GM12873 (cell line): ENCODE results near the gene CREB5.

Experiments
- TF ChIP-seq, protein P1 (sequence below): IDR thresholded peaks from 2 replicates; pipeline ENCODE4 v1.5.1; 2012; ENCODE audit warnings: low read depth, mild to moderate bottlenecking, moderate library complexity, low read length, control low read depth; ENCODE audit not compliant: insufficient read depth; ENCODE audit errors: missing control alignments

The CREB5 gene

DNA sequence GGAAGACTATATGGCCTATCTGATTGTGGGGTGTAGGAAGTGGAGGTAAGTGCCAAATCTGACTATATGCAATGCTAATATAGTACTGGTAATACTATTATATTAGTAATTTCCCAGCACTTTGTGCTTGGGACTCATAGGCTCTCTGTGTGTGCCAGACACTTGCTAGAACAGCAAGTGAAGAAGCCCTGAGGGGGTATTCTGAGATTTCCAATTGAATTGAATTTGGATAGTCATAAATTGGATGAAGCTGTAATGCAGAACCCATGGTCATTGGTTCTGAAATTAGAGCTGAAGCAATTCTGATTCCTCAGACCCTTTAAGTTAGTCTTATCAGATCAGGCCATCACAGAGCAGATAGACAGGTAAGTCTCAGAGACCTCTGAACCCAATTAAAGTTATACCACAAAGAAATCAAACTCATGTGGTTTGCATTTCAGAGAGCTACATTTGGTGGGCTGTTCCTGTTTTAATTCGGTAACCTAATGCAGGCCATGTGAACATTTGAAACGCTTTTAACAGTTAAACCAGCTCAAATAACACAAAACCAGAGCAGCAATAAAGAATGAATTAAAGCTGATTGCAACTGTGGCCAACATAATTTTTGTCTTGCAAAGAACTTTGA is 179.5 kb downstream of the CREB5 start:
- TF ChIP-seq, protein P1, sequence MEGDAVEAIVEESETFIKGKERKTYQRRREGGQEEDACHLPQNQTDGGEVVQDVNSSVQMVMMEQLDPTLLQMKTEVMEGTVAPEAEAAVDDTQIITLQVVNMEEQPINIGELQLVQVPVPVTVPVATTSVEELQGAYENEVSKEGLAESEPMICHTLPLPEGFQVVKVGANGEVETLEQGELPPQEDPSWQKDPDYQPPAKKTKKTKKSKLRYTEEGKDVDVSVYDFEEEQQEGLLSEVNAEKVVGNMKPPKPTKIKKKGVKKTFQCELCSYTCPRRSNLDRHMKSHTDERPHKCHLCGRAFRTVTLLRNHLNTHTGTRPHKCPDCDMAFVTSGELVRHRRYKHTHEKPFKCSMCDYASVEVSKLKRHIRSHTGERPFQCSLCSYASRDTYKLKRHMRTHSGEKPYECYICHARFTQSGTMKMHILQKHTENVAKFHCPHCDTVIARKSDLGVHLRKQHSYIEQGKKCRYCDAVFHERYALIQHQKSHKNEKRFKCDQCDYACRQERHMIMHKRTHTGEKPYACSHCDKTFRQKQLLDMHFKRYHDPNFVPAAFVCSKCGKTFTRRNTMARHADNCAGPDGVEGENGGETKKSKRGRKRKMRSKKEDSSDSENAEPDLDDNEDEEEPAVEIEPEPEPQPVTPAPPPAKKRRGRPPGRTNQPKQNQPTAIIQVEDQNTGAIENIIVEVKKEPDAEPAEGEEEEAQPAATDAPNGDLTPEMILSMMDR: no peak

DNA sequence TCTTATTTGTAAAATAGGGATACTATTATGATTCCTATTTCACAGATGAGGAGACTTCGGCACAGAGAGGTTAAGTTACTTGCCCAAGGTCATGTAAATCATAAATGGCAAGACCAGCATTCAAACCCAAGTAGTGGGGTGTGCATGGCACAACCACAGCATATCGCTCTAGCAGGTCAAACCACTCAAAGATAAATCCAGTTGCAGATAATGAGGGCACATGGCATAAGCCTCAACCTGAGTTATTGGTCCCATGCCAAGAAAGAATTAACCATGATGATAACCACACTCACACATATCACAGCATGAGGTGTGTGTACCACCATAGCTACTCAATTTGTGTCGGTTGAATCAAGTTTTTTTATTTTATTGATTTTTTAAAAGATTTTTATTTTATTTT is 180.5 kb downstream of the CREB5 start:
- TF ChIP-seq, protein P1: no peak

GRCh38 chr7:28595076-28595475 is 182.8 kb downstream of the CREB5 start:
- TF ChIP-seq, protein P1: no peak

DNA sequence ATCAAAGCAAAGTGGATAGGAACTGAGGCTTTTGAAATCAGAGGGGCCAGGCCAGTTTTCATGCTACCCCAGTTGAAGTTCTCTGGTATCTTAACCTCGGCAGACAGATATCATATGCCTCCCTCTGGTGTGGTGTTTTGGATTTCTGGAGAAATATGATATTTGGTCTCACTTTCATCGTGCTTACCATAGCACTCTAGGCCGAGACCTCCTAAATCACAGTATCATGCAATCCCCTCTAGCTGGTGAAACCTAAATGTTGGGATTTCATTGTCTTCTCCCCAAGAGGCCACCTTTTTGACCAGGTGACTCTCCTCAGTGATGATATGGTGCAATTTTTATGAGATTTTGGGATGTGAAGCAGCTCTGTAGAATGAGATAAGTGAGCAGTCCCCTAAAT is 183.5 kb downstream of the CREB5 start:
- TF ChIP-seq, protein P1: no peak

GRCh38 chr7:28596245-28596935 is 184.1 kb downstream of the CREB5 start:
- TF ChIP-seq, protein P1: no peak

DNA sequence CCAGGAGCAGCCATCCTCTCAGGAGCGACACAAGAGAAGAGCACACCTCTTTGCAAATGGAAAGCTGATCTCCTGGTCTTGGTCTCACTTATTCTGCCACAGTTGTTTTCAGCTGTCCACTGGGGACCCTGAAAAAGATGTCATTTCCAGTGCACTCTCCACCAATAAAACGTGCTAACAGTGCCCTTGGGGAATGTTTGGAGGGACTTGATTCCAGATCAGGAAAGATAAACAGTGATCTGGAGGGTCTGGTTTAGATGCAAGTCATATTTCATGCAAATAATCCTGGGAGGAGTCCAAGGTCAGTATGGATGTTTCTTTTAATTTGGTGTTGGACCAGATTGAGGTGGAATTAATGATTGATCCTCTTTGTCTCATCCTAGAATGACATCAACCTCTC is 185.0 kb downstream of the CREB5 start:
- TF ChIP-seq, protein P1: no peak

DNA sequence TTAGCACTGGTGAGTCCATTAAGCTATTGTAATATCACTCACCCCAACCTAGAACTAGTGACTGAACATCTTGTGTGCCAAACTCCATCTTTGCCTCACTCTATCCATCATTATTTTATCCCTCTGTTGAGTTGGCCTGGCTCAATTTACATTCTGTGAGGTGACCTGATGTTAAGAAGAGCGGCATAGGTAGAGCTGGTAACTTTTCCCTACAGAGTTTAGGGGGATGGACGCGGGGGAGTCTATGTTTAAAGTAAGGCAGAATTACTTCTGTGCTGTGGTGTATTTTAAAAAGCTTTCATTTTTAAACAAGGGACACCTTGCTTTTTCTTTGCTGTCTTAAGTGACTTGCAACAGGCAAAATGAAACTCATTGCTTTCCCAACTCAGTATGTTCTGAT is 186.3 kb downstream of the CREB5 start:
- TF ChIP-seq, protein P1: no peak
